SU-DHL-6 (cell line): ENCODE data around the gene TK1.

Experiments
- CTCF ChIP-seq: fragments of 200-600 bp; sonication (generic); IDR thresholded peaks from one replicate; pipeline ENCODE4 v1.5.1; 2017; ENCODE audit warnings: antibody characterized with exemption, mild to moderate bottlenecking, low read length, moderate library complexity; ENCODE audit not compliant: insufficient read depth, poor library complexity, severe bottlenecking
- EZH2phosphoT487 ChIP-seq: fragments of 200-600 bp; sonication (generic), shearing (Covaris generic); conservative IDR thresholded peaks from 2 replicates; pipeline ENCODE4 v1.6.1; 2018; ENCODE audit warnings: mild to moderate bottlenecking, antibody characterized with exemption, low read length, moderate library complexity, mixed read lengths

GRCh38 chr17:78130437-78131101, 56.3 kb downstream of the TK1 start, which contains the start of gene TMC8:
- TF ChIP-seq CTCF: no peak
- no peak for TF ChIP-seq EZH2phosphoT487
